Forelimb muscle (tissue), 1 donor: Measurements from ENCODE around the gene OR8B3. TPM values are rescaled to one million over a fixed set of nuclear protein-coding genes. Genes with fewer than 3 reads are reported as not detected.

ENCODE experiments used
- DNase-seq: peaks from one replicate; pipeline ENCODE4 v3.0.0-alpha.2; 2013; ENCODE audit warnings: low read depth
- polyA plus RNA-seq: library from polyadenylated mRNA; unstranded; fragments of 120-200 nt; gene quantifications from one replicate; pipeline ENCODE4 v1.2.1, GENCODE V29; 2013; ENCODE audit not compliant: insufficient read length

OR8B3 gene
- polyA plus RNA-seq, 1 donor: not detected

- DNase-seq: no peak
These were observed 39.3 kb downstream of the OR8B3 start for GRCh38 chr11:124359566-124359965.

DNA sequence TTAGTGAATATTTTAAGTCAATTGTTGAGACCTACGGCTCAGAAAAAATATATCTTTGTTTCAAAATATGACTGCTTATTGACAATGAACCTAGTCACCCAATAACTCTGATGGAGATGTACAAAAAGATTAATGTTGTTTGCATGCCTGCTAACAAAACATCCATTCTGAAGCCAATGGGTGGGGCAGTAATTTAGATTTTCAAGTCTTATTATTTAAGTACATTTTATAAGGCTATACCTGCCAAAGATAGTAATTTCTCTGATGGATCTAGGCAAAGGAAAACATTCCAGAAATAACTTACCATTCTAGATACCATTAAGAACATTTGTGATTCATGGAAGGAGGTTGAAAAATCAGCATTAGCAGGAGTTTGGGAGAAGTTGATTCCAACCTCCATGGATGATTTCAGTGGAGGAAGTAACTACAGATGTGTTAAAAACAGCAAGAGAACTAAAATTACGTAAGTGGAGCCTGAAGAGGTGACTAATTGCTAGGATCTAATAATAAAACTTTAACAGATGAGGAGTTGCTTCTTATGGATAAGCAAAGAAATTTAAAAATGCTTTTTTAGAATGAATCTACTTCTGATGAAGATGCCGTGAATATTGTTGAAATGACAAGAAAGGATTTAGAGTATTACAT lies 52.4 kb downstream of the OR8B3 start:
- DNase-seq: no peak

Other genes starting within 250 kb of the OR8B3 start
- gene OR10D3, start 215.7 kb downstream of the OR8B3 start, polyA plus RNA-seq: not detected
- not detected for gene OR8G1, start 157.9 kb downstream of the OR8B3 start, polyA plus RNA-seq
- not detected for gene OR8G5, start 142.6 kb downstream of the OR8B3 start, polyA plus RNA-seq
- gene OR8D1, start 85.1 kb downstream of the OR8B3 start, polyA plus RNA-seq: 0.05 TPM
- gene OR8D2, start 78.8 kb downstream of the OR8B3 start, polyA plus RNA-seq: not detected
- not detected for gene OR8B2, start 14.5 kb downstream of the OR8B3 start, polyA plus RNA-seq
- not detected for gene OR8B4, start 25.8 kb upstream of the OR8B3 start, polyA plus RNA-seq
- gene OR8B8, start 46.7 kb upstream of the OR8B3 start, polyA plus RNA-seq: not detected
- not detected for gene OR8B12, start 144.6 kb upstream of the OR8B3 start, polyA plus RNA-seq
- 0.25 TPM for gene OR8A1, start 171.0 kb upstream of the OR8B3 start, polyA plus RNA-seq
- not detected for gene PANX3, start 212.4 kb upstream of the OR8B3 start, polyA plus RNA-seq
- gene TBRG1, start 223.8 kb upstream of the OR8B3 start, polyA plus RNA-seq: 23.5 TPM